ENCODE results near the gene MALSU1.
A peak's percentile ranks its signal among the peaks of the same experiment; 100 is the strongest.
"Not testable (repeated sequence)": the region's sequence is repeated elsewhere in the genome, so short reads cannot be mapped to it uniquely, and the experiment has no call there.

MALSU1 gene

DNA sequence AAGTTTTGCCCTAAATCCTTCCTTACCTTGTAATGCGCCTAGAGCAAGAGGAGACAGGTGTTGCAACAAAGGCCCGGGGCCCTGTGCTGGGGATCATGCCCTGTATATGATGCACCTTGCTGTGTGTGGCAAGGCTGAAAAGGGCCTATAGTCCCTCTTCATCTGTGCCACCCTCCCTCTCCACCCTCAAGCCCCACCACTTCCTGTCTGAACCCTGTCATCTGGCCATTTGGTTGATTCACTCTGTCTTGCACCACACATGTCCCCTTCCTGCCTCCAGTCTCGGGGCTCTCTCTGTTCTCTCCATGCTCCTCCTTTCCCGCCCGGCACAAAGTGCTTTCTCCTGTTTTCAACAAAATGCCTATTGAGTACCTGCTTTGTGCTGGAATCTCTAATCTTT, 11.5 kb upstream of the MALSU1 start:
- DNase-seq: no peak

- DNase-seq: no peak
Measured at GRCh38 chr7:23290993-23291392, 8.1 kb upstream of the MALSU1 start.

- no peak for DNase-seq
Measured at GRCh38 chr7:23291957-23292560, 7.1 kb upstream of the MALSU1 start.

- no peak for DNase-seq
Measured at GRCh38 chr7:23292623-23293022, 6.5 kb upstream of the MALSU1 start.

DNA sequence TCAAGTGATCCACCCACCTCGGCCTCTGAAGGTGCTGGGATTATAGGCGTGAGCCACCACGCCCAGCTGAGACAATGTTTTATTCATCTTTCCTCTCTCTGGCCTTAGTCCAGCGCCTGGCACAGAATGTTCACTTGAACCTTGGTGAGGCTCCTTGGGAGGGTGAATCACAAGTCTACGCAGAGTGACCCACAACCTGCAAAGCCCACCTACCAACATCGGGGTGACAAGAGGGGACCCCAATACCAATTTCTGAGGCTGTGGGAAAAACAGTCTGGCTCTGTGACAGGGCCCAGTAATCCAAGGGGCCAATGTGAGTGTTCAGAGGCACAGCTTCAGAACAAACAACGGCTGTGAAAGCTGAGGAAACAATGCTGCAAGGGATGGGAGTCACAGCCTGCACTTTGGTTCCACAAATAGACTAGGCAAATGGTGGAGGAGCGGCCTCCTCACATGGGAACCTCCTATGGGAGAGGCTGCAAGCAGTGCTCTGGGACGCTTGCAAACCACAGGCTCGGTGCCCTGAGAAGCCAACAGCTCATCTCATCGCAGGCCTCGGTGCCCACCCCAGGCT, 5.6 kb upstream of the MALSU1 start:
- no peak for DNase-seq

DNA sequence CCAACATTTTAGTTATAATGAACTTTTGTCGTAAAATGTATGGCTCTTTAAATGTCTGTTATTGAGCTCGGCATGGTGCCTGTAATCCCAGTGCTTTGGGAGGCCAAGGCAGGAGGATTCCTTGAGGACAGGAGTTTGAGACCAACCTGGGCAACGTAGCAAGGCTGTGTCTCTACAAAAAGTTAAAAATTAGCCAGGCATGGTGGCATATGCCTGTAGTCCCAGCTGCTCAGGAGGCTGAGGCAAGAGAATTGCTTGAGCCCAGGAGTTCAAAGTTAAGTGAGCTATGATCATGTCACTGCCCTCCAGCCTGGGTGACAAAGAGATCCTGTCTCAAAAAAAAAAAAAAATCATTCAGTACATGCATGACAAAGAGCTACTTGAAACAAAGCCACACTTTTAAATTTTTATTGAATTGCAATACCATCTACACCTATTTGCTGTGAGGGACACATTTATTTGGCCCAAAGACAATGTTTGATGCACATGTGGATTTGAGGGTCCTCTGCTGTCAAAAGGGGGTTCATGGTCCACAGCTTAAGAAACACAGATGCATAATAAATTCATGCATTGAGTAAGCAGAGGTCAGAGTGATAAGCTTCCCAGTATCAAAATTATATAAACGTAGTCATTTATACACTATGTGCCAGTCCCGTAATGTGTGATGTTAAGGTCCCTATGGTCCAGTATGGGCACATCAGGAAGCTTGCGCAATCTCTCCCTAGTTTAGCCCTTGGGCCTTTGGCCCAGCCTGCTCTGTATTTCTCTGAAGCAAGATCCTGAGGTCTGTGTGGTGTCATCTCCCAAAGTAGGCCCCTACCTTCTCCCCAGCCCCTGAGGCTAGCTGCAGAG, 4.4 kb upstream of the MALSU1 start:
- DNase-seq: no peak

- DNase-seq: no peak
Measured at GRCh38 chr7:23295401-23295697, 3.8 kb upstream of the MALSU1 start.

GRCh38 chr7:23298141-23298881, 828 bp upstream of the MALSU1 start:
- DNase-seq: no peak

- DNase-seq: no peak
Measured at GRCh38 chr7:23299770-23300300, 696 bp downstream of the MALSU1 start.

DNA sequence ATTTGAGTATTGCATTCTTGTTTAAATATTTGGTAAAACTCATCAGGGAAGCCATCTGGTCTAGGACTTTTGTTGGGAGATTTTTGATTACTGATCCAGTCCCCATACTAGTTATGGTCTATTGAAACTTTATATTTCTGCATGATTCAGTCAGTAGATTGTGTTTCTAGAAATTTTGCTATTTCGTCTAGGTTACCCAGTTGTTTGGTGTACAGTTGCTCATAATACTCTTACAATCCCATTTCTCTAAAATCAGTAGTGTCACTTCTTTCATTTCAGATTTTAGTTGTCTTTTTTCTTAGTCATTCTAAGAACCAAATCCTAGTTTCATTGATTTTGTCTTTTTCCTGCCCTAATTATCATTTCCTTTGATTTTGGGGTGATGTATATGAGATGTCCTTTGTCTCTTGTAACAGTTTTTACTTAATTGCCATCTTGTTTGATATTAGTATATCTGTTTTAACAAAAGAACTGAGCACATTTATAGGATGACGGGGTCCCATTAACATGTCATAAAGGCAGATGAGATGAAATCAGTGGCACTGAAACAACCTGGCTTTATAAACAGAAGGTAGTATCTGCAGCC, 7.9 kb downstream of the MALSU1 start:
- no peak for DNase-seq

DNA sequence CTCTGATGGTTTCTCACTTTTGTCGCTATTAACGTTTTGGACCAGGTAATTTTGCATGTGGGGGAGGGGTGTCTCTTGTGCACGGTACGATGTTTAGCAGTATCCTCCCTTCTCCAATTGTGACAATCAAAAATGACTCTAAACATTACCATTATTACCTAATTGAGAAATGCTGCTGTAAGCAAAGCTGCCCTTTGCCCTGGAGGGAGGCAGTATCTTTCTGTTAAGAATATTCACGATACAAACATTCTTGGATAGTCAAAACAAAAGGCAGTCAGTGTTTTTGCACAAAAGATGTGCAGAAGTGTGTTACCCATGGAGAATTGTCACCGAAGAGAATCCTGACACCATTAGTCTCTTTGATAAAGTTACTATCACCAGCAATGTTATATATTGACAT, 9.6 kb downstream of the MALSU1 start:
- no peak for DNase-seq

DNA sequence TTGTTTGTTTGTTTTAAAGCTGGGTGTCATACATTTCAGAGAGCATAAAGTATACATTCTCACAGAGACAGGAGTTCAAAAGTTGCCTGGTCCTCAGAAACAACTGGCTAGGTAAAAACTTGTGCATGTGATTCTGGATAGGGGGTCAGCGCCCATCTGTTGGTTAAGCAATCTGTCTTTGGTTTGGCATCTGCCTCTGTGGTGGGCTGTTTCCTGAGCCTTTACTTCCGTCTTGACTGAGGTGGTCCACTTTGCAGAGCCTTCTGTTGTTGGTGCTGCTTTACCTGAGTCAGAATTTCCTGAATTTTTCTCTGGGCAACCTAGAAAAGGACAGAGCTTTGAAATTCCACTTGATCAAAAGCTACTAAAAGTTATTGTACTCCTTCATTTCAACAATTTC, 13.0 kb downstream of the MALSU1 start:
- DNase-seq: not testable (repeated sequence)

DNA sequence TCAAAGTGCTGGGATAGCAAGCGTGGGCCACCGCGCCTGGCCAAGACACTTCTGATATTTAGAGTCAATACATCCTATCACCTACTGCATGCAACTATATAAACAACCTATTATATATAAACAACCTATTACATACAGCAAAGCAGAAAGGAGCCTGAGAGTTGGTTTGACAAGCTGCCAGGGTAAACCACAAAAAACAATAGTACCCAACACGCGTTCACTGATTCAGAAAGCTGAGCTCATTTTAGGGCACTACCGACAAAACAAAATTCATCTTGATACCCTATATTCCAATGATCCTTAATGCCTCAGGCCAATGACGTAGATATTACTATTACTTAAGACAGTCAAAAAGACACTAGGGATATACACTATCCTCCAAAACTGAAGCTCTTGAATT, 16.2 kb downstream of the MALSU1 start:
- DNase-seq: peak; percentile 24

DNA sequence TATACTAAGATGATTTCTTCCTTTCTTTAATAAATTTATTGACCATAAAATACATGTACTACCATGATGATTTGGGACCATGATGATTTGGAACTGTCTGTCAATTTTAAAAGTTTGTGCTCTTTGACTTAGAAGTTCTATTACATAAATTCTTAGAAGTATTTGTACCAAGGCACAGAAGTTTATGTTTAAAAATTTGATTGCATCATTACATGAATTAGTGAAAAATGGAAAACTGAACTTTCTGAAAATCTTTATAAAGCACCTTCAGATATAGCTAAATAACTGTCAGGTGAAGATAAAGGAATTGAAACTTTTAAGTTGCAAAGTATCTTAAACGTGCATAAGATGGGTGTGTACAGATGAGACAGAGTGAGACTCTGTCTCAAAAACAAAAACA, 32.0 kb downstream of the MALSU1 start:
- no peak for DNase-seq

DNA sequence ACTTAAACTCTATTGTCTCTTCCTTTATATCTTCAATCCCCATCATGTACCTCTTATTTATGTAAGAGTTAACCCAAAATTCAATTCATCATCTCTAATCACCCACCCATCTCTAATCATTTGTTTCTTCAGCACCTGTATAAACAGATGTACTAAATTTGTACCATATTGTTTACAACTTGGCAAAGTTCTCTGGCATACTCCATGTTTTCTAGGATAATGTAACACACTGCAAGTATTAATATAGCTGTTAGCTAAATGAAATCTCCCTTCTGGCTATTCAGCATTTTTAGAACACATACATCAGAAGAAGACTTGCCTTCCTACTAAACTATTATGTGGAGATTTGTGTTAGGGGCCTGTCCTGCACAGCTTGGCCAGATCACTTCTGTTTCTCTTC, 33.1 kb downstream of the MALSU1 start:
- DNase-seq: no peak

DNA sequence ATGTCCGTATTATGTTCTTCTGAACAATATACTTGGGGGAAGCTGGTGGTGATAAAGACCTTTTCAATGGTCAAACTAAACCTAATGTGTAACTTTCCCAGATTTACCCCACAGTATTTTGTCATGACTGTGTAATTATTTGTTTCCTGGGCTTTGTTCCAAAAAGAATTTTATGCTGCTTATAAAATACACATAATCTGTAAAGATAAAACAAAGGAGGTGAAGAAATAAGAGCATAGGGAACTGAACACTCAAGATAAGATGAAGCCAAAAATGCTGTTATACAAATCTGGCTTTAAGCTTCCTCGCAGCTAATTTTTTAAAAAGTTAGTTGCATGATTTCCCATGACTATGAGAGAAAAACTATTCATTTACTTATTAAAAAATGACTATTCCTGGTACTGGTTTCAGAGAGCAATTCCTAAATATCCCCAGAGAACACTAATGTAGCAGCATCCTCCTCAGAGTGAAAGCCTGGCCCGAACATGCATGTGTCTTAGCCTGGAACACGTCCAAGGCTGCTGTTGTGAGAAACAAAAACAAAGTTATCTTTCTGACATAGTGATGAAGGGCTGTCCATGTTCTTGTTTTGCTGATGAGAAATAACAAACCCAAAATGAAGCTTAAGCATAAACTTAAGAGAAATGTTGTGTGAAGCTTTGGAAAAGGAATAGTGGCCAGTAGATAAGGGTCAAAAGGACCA, 33.9 kb downstream of the MALSU1 start:
- DNase-seq: no peak

DNA sequence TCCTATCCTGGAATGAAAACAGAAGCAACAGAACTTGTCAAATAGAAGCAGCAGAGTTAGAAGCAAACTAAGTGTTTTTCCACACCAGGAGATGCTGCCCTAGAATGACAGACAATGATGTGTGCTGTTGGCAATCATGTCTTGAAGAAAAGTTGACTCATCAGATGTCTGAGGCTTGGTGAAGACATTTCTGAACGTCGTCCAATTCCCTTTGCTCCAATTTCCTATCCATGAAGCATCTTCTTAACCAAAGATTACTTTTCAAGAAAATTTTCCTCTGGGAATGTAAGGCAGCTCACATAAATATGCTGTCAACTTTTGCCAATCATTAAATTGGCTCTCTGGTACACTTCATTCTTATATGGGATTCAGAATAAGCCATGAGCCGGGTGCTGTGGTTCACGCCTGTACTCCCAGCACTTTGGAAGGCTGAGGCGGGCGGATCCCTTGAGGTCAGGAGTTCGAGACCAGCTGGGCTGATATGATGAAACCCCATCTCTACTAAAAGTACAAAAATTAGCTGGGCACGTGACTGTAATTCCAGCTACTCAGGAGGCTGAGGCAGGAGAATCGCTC, 34.6 kb downstream of the MALSU1 start:
- no peak for DNase-seq

DNA sequence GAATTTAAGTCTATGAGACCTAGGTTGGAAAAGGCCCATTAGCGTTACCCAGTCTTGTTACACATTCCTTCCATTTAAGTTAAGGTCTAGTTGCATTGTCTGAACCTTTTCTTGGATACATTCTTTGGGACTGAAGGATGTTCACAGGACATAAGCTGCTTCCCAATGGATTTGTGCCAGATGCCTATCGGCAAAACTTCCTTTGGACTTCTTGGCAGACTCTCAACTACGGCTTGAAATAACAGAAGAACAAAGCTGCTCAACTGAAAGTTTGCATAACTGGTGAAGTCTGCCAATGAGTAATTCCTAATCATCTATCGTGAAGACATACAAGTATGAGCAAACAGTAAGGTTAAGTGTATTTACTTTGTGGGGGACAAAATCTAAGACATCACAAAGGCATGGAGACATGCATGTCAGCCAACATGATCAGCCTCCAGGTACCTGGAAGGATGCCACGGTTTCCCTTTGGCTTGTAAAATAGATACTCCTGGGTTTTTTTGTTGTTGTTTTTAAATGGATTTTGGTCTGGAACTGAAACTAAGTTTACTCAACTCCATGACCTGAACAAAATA, 35.4 kb downstream of the MALSU1 start:
- peak; percentile 43 for DNase-seq

- no peak for DNase-seq
Measured at GRCh38 chr7:23335136-23335535, 36.0 kb downstream of the MALSU1 start.

DNA sequence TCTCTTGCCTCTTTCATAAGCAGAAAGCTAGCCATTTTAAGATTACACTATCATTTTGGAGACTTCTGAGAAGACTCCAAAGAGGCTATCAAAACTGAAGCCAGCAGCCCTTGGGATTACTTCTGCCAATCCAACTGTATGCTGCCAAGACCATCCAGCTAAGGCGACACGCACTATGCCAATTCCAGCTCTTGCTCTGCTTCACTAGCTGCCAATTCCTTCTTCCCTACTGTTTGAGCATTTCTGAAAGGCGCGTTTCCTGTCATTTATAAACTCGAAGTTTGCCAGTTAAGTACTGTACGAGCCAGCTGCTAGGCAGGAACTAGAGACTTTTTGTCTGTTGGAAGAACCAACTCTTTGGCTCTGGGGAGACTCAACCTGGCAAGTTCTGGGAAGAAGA, 36.5 kb downstream of the MALSU1 start:
- DNase-seq: no peak

- DNase-seq: no peak
Measured at GRCh38 chr7:23336086-23336485, 36.9 kb downstream of the MALSU1 start.

GRCh38 chr7:23336799-23337283, 37.7 kb downstream of the MALSU1 start:
- DNase-seq: no peak

Measured in NCI-H2029 (cell line).